ENCODE results near the gene HPCAL1. TPM values are rescaled to one million over a fixed set of nuclear protein-coding genes. Genes with fewer than 3 reads are reported as not detected.

Gene HPCAL1
- total RNA-seq, 4 donors from 2014 or later, result 26.4 to 45.7 (median 36.9) TPM

GRCh38 chr2:10415640-10416039 is 112.9 kb downstream of the HPCAL1 start:
- no peak for DNase-seq (ENCODE audit: low spot score in 2 of 2)
- no peak overlapping the region for H3K4me3 ChIP-seq (ENCODE audit: low read depth, poor library complexity, severe bottlenecking)
- intact Hi-C loops (cut with DNase I; ENCODE audit: low total_unique reads), result no loop called here
- WGBS, 2 donors, result 81 to 84% methylated on average over 12 of the region's 12 CpGs
- TF ChIP-seq POLR2A (IDR thresholded peaks at IDR 0.05), result no peak
- no peak for TF ChIP-seq CTCF (IDR thresholded peaks at IDR 0.05)

GRCh38 chr2:10417551-10418335 is 115.0 kb downstream of the HPCAL1 start:
- H3K4me3 ChIP-seq (ENCODE audit: low read depth, poor library complexity, severe bottlenecking), result no peak overlapping the region
- intact Hi-C loops (cut with DNase I; ENCODE audit: low total_unique reads), result no loop called here
- 82 to 97% methylated on average over 6 of the region's 6 CpGs for WGBS, 2 donors
- TF ChIP-seq POLR2A (IDR thresholded peaks at IDR 0.05) (no peak), CTCF (IDR thresholded peaks at IDR 0.05) (no peak)
- DNase-seq (ENCODE audit: low spot score in 2 of 2), result no peak

GRCh38 chr2:10419553-10420257 is 117.0 kb downstream of the HPCAL1 start:
- H3K4me3 ChIP-seq (ENCODE audit: low read depth, poor library complexity, severe bottlenecking), result no peak overlapping the region
- TF ChIP-seq POLR2A (IDR thresholded peaks at IDR 0.05) (no peak), CTCF (IDR thresholded peaks at IDR 0.05) (no peak)
- DNase-seq (ENCODE audit: low spot score in 2 of 2), result no peak
- WGBS, 2 donors, result 96 to 97% methylated on average over 51 to 52 of the region's 54 CpGs
- intact Hi-C loops (cut with DNase I; ENCODE audit: low total_unique reads), result loop anchor here (5.0 to 10.0 kb wide), 2 partner anchors 292 to 835 kb away; no protein-coding TSS in a partner anchor

- intact Hi-C loops (cut with DNase I; ENCODE audit: low total_unique reads), result loop anchor here (5.0 to 10.0 kb wide), 2 partner anchors 295 to 833 kb away; no protein-coding TSS in a partner anchor
- 83 to 94% methylated on average over 6 of the region's 6 CpGs for WGBS, 2 donors
- H3K4me3 ChIP-seq (ENCODE audit: low read depth, poor library complexity, severe bottlenecking), result no peak overlapping the region
- no peak for DNase-seq (ENCODE audit: low spot score in 2 of 2)
- TF ChIP-seq CTCF (IDR thresholded peaks at IDR 0.05), result no peak
- no peak for TF ChIP-seq POLR2A (IDR thresholded peaks at IDR 0.05)
Observed at GRCh38 chr2:10422251-10422650, 119.5 kb downstream of the HPCAL1 start.

GRCh38 chr2:10422732-10423399 is 120.2 kb downstream of the HPCAL1 start:
- intact Hi-C loops (cut with DNase I; ENCODE audit: low total_unique reads), result loop anchor here (5.0 to 10.0 kb wide), 2 partner anchors 296 to 832 kb away; no protein-coding TSS in a partner anchor
- TF ChIP-seq POLR2A (IDR thresholded peaks at IDR 0.05) (no peak), CTCF (IDR thresholded peaks at IDR 0.05) (no peak)
- no peak overlapping the region for H3K4me3 ChIP-seq (ENCODE audit: low read depth, poor library complexity, severe bottlenecking)
- 94 to 95% methylated on average over 23 to 24 of the region's 24 CpGs for WGBS, 2 donors
- DNase-seq (ENCODE audit: low spot score in 2 of 2), result no peak

All from lower leg skin (tissue), 4 donors.